GM23338 (cell line): ENCODE results near the gene DST. TPM values are rescaled to one million over a fixed set of nuclear protein-coding genes. Genes with fewer than 3 reads are reported as not detected.

Source experiments
- ATAC-seq: fragments of 200-7000 bp; cut with Tn5 transposase; 3 replicates; pipeline ENCODE4 v1.9.1; 2020
- DNase-seq: peaks from one replicate; pipeline ENCODE4 v3.0.0-alpha.2; 2015; ENCODE audit warnings: low spot score
- H2AFZ ChIP-seq: fragments of 200-600 bp; sonication (generic); 2 replicates; pipeline ENCODE4 v1.8.0; 2016; ENCODE audit warnings: antibody characterized with exemption, mild to moderate bottlenecking, moderate library complexity
- H3F3A ChIP-seq: fragments of 200-600 bp; sonication (generic); replicated peaks from 2 replicates; pipeline ENCODE4 v1.8.0; 2017; ENCODE audit warnings: antibody characterized with exemption, mixed run types, low read depth
- H3K27ac ChIP-seq: fragments of 200-600 bp; sonication (generic); 2 replicates; pipeline ENCODE4 v1.6.1; 2016; ENCODE audit warnings: low read depth
- H3K27me3 ChIP-seq: fragments of 200-600 bp; sonication (generic); 2 replicates; pipeline ENCODE4 v1.8.0; 2016; ENCODE audit warnings: mild to moderate bottlenecking, mixed run types, moderate library complexity; ENCODE audit not compliant: insufficient read depth
- H3K36me3 ChIP-seq: fragments of 200-600 bp; sonication (generic); 2 replicates; pipeline ENCODE4 v1.8.0; 2016; ENCODE audit warnings: mild to moderate bottlenecking; ENCODE audit not compliant: insufficient read depth
- H3K4me1 ChIP-seq: fragments of 200-600 bp; sonication (generic); 2 replicates; pipeline ENCODE4 v1.8.0; 2016; ENCODE audit warnings: mild to moderate bottlenecking, moderate library complexity; ENCODE audit not compliant: insufficient read depth
- H3K4me2 ChIP-seq: fragments of 200-600 bp; sonication (generic); 2 replicates; pipeline ENCODE4 v1.7.1; 2017; ENCODE audit warnings: mixed run types
- H3K4me3 ChIP-seq: fragments of 200-600 bp; sonication (generic); 2 replicates; pipeline ENCODE4 v1.6.1; 2016; ENCODE audit warnings: mixed run types
- H3K79me2 ChIP-seq: fragments of 200-600 bp; sonication (generic); replicated peaks from 2 replicates; pipeline ENCODE4 v1.8.0; 2017; ENCODE audit warnings: mild to moderate bottlenecking; ENCODE audit not compliant: insufficient read depth
- H3K9me2 ChIP-seq: fragments of 200-600 bp; sonication (generic); 2 replicates; pipeline ENCODE4 v1.8.0; 2017; ENCODE audit not compliant: insufficient read depth
- H4K20me1 ChIP-seq: fragments of 200-600 bp; sonication (generic); replicated peaks from 2 replicates; pipeline ENCODE4 v1.8.0; 2017; ENCODE audit warnings: mild to moderate bottlenecking; ENCODE audit not compliant: insufficient read depth
- H3K27ac Mint-ChIP-seq: 2 replicates; pipeline ENCODE4 v1.8.0; 2020; ENCODE audit warnings: inconsistent platforms, mild to moderate bottlenecking, moderate library complexity, mixed read lengths
- H3K27me3 Mint-ChIP-seq: 3 replicates; pipeline ENCODE4 v1.8.0; 2022; ENCODE audit warnings: low read depth, mild to moderate bottlenecking, moderate library complexity, mixed read lengths, inconsistent platforms; ENCODE audit not compliant: insufficient read depth, poor library complexity
- H3K36me3 Mint-ChIP-seq: 3 replicates; pipeline ENCODE4 v1.8.0; 2021; ENCODE audit warnings: low read depth, mild to moderate bottlenecking, inconsistent platforms, moderate library complexity, mixed read lengths
- H3K4me1 Mint-ChIP-seq: 3 replicates; pipeline ENCODE4 v1.8.0; 2020; ENCODE audit warnings: mild to moderate bottlenecking, inconsistent platforms, mixed read lengths
- H3K4me3 Mint-ChIP-seq: 3 replicates; pipeline ENCODE4 v1.8.0; 2021; ENCODE audit warnings: moderate library complexity, mild to moderate bottlenecking, inconsistent platforms, mixed read lengths
- H3K9me3 Mint-ChIP-seq: 3 replicates; pipeline ENCODE4 v1.8.0; 2020; ENCODE audit warnings: moderate library complexity, mild to moderate bottlenecking, inconsistent platforms, mixed read lengths
- CTCF ChIP-seq, 2 experiments: fragments of 200-600 bp in 1 of 2; sonication (generic) in 1 of 2; conservative IDR thresholded peaks; 2 replicates each; pipeline versions ENCODE4 v1.5.1 to v1.6.1; 2016 to 2017; ENCODE audit warnings: antibody characterized with exemption in 2 of 2, low read depth in 2 of 2, mild to moderate bottlenecking in 2 of 2, moderate library complexity in 1 of 2
- EZH2 ChIP-seq: fragments of 200-600 bp; sonication (generic); IDR thresholded peaks from one replicate; pipeline ENCODE4 v1.8.0; 2017; ENCODE audit warnings: antibody characterized with exemption, mild to moderate bottlenecking, low read depth; ENCODE audit not compliant: unreplicated experiment
- JUNB ChIP-seq: IDR thresholded peaks from one replicate; pipeline ENCODE4 v1.6.1; 2016; ENCODE audit warnings: antibody characterized with exemption; ENCODE audit not compliant: unreplicated experiment
- NANOG ChIP-seq: IDR thresholded peaks from 2 replicates; pipeline ENCODE4 v1.6.1; 2016; ENCODE audit warnings: antibody characterized with exemption, borderline replicate concordance
- ZNF114 ChIP-seq: fragments of 250-450 bp; sonication (Bioruptor Pico); IDR thresholded peaks from 2 replicates; pipeline ENCODE4 v1.5.0; 2020; ENCODE audit warnings: mild to moderate bottlenecking, moderate library complexity
- ZNF331 ChIP-seq: fragments of 250-450 bp; sonication (Bioruptor Pico); IDR thresholded peaks from 2 replicates; pipeline ENCODE4 v1.5.0; 2020; ENCODE audit warnings: low read depth, mild to moderate bottlenecking, moderate library complexity
- ZNF462 ChIP-seq: fragments of 250-450 bp; sonication (Bioruptor Pico); IDR thresholded peaks from 2 replicates; pipeline ENCODE4 v1.5.0; 2020; ENCODE audit warnings: mild to moderate bottlenecking, moderate library complexity
- polyA plus RNA-seq: library from polyadenylated mRNA; unstranded; fragments of >200 nt; fragmentation: Nextera tagmentation; extraction: Ambion mirVana; gene quantifications from 2 replicates; pipeline ENCODE4 v1.2.1, GENCODE V29; 2016
- total RNA-seq: library from RNA; depleted of rRNA; stranded (reverse); fragments of >200 nt; shearing (Covaris generic); gene quantifications from 2 replicates; pipeline ENCODE4 v1.2.3, GENCODE V29; 2014

The DST gene
- total and polyA plus RNA-seq, 2 experiments from 2014 or later: 88.7 to 188 TPM

- no peak for TF ChIP-seq CTCF (conservative IDR thresholded peaks at IDR 0.05; ENCODE audit: low read depth in 2 of 2)
- no peak for TF ChIP-seq ZNF114 (CRISPR knock-in tag)
- TF ChIP-seq ZNF462 (CRISPR knock-in tag): no peak
- no peak for TF ChIP-seq NANOG
- TF ChIP-seq ZNF331 (CRISPR knock-in tag): no peak
Observed at GRCh38 chr6:56484669-56485068, 158.0 kb downstream of the DST start (continued).

- H3K27ac Mint-ChIP-seq: no peak overlapping the region
- Histone ChIP-seq H3K36me3 (peaks cover 14% of the 10 kb centered on the region), H3K4me3 (no peak overlapping the region), H3K4me2 (no peak overlapping the region), H4K20me1 (no peaks in the 10 kb centered on the region), H3K27ac (no peak overlapping the region), H3K79me2 (no peaks in the 10 kb centered on the region), H2AFZ (no peak overlapping the region), H3K9me2 (no peaks in the 10 kb centered on the region), H3F3A (no peaks in the 10 kb centered on the region), H3K4me1 (no peaks in the 10 kb centered on the region), H3K27me3 (no peaks in the 10 kb centered on the region)
- H3K9me3 Mint-ChIP-seq: peaks cover 3% of the 10 kb centered on the region; the same call in 1 of the 3 replicates
- no peak overlapping the region for H3K4me3 Mint-ChIP-seq
- H3K36me3 Mint-ChIP-seq: peaks cover 54% of the 10 kb centered on the region
- no peaks in the 10 kb centered on the region for H3K4me1 Mint-ChIP-seq
- TF ChIP-seq EZH2: no peak
- TF ChIP-seq ZNF114 (CRISPR knock-in tag): no peak
- no peak for TF ChIP-seq JUNB
- TF ChIP-seq NANOG: no peak
- DNase-seq (no peak), ATAC-seq (no peak)
- H3K27me3 Mint-ChIP-seq: no peaks in the 10 kb centered on the region
Observed at GRCh38 chr6:56483929-56484328, 158.8 kb downstream of the DST start.
